ENCODE results near the gene KIZ.
"Not testable (repeated sequence)": the region's sequence is repeated elsewhere in the genome, so short reads cannot be mapped to it uniquely, and the experiment has no call there.

The KIZ gene

DNA sequence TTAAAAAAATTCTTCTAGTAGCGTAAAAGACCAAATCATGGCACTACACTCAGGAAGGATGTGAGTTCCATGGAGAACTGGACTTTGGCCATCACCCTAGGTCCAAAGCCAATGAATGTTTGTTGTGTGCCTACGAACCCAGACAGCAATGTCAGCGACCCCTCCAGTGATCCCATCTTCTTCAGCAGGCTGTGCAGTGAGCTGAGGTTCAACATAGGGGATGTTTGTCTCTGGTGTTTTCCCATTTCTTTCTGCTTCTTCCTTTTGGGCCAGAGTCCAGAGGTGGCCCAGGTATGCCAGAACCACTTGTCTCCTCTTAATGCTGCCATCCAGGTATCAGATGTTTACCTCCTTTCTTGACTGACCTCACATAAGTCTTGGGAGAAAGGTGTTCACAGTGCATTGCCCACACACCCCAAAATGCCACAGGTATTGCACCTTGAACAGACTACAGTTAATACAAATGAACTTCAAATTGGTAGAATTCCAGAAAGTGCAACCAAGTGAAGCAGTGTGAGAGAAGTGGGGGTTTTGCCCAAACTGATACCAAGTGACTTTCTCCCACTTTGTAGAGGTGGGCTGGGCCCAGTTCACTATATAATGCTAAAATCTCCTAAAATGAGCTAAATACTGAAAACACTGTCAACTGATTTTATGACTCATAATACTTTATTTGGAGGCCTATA is 14.1 kb downstream of the KIZ start:
- no peak for DNase-seq (ENCODE audit: low read depth)

DNA sequence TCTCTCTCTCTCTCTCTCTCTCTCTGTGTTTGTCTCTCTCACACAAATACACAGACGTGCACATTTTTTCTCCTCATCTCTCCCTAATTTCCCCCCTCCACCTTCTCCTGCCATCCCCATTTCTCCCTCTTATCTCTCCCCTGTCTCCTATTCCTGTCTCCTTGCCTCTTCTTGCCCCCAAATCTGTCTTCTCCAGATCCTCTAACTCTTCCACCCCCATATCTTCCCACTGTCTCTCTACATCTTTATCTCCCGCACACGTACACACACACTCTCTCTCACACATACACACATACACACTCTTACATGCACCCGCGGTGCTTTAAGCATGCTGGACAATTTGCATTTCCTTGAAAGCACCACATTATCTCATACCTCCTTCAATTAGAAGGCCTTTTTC is 15.9 kb downstream of the KIZ start:
- DNase-seq (ENCODE audit: low read depth) = no peak

DNA sequence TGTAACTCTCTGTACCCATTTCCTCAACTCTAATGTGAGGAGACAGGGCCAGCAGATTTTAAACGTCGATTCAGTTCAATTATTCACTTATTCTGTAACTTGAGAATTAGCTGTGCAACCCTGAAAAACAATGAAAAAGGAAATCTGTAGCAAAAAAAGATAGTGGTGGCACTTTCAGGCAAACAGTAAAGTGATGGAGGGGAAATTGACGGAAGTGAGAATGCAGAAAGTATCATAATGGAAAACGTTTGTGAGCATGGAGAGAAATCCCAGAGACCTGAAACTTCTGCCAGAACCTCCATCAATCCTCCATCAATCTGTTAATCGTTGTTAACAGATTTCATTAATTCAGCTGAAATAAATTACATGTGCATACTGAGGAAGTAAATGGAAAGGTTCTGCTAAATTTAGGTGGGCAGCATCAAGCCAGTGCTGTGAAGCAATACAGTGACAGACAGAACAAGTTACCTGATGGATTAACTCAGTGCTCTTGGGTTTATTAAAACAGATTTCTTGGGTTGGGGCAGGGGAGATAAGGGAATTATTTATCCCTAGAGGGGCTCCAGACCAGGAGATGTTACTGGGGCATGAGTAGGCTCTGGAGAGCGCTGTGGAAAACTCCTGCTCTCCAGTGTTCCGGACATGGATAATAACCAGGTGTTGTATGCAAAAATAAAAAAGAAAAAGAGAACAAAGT is 17.5 kb downstream of the KIZ start:
- no peak for DNase-seq (ENCODE audit: low read depth)

DNA sequence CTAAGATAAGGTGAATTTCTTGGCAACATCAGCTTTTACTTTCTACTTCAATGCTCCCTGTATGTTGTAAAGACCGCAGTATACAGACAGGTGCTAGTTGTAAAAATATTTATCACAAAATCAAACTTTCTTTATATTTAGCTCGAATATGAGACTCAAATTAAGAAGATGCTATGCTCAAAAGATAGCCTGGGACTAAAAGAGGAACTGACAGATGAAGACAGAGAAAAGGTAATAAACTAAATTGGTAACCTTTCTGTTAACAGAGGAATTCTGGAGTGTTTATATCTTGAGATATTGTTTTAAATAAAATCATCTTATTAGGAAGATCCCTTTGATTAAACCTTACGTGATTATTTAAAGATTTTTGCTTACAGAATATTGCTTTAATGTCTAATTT is 19.5 kb downstream of the KIZ start:
- no peak for DNase-seq (ENCODE audit: low read depth)

DNA sequence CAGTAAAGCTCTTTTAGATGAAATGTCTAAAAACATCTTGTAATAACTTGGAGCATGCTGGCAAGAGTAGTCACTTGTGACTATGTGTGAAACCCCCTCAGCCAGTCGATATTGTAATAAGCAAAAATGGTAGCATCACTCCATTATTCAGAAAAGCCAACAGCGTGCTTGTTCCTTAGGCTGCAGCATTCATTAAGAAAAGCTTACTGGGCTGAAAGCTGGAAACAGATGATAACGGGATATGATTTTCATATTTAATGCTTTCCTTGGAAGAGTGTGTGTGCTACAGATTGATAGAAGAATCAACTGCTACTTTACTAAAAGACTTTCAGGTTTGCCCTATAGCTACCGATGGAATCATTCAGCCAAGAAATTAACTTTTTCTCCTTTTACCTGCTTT is 20.3 kb downstream of the KIZ start:
- DNase-seq (ENCODE audit: low read depth) = no peak

DNA sequence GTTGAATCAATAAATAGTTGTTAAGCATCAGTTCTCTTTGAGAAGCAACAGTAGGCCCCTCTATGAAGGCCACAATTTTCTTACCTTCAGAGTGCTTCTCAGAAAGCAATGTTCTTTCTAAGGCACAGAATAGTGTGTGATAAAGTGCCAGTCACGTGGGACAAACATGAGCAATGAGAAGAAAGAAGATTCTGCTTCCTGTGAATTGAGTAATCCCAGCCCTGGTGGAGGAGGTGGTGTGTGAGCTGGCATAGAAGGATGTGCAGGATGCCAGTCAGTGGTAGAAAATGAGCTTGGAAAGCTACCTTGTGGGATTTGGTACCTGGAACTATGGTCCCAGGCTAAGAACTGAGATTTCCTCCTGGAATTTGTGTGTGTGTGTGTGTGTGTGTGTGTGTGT is 21.7 kb downstream of the KIZ start:
- DNase-seq (ENCODE audit: low read depth) = no peak

DNA sequence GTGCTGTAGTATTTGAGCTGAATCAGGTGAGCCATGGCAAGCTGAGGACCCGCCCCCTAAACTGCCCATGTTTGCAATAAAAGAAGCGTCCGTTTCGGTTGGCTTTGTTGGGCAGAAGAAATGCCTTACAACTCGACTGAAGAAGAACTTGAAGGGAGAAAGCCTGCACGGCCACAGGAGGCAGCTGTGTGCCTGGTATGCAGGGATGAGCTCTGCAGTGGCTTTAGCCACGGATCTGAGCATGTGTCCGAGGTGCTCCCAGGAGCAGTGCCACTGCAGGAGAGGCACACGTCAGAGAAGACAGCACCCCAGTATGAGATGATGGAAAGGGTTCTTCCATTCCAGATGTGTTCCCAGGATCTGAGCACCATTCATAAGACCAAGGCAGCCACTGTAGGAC is 23.5 kb downstream of the KIZ start:
- DNase-seq (ENCODE audit: low read depth) = no peak

DNA sequence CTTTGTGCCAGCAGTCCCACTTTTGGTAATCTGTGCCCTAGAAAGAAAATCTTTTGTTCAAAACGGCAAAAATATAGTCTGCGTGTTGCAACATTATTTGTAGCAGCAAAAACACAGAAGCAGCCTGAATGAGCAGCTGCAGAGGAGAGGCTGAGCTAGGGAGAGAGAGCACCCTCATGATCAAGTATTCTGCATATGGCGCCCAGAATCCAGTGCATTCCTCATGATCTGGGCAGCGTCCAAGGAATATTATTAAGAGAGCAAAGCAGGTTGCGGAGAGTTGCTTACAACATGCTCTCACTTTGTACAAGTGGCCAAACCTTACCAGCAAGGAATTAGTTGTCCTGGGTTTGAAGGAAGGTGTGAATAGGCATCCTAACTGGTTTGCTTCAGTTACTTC is 25.9 kb downstream of the KIZ start:
- no peak for DNase-seq (ENCODE audit: low read depth)

DNA sequence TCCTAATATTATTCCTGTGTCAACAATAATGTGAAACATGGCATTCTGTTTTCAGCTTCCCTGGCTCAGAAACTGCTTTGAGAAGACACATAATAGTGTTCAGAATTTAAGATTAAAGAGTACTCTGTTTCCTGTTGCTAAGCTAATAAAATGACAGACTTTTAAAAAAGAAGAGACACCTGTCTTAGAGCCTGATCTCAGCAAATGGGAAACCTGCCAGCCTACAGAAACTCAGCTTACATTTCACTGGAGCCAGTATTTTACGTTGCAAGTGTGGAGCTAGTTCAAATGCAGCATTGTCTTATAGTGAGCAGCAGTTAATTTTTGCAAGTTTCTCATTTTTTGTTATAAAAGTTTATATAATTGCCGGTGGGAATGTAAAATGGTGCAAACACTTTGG is 28.8 kb downstream of the KIZ start:
- no peak for DNase-seq (ENCODE audit: low read depth)

DNA sequence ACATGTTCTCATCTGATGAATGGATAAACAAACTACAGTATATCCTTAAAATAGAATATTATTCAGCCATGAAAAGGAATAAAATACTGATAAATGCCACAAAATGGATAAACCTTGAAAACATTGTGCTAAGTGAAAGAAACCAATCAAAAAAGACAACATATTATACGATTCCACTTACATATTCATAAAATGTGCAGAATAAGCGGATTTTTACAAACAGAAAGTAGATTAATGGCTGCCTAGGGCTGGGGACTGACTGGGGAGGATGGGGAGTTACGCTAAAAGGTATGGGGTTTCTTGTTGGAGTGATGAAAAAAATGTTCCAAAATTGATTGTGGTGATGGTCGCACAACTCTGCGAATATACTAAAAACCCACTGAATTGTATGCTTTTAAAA is 29.4 kb downstream of the KIZ start:
- no peak for DNase-seq (ENCODE audit: low read depth)

DNA sequence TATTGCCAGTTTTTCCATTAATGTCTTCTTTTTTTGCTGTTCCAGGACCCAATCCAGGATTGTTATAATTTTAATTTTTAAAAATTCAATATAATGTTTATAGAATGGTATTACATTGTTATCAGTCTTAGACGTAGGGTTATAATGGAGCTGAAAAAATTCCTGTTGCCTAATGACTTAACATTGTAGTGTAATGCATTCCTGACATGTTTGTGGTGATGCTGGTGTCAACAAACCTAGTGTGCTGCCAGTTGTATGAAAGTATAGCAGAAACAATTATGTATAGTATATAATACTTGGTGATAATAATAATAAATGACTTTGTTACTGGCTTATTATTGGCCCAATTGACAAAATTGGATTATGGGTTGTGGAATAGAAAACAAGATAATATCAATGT is 30.4 kb downstream of the KIZ start:
- no peak for DNase-seq (ENCODE audit: low read depth)

DNA sequence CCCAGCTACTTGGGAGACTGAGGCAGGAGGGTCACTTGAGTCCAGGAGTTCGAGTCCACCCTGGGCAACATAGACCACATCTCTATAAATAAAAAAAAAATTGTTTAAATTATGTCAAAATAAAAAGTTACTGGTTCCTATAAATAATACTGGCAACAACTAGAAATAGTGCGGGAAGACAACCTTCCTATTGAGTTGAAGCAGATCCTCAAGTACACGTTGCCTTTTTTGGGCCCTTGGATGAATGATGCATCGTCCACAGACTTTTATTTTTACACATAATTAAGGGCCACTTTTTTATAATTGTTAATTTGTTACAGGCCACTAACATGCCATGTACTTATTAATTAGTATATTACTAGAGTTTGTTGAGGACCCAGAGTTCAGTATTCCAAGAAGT is 31.1 kb downstream of the KIZ start:
- no peak for DNase-seq (ENCODE audit: low read depth)

DNA sequence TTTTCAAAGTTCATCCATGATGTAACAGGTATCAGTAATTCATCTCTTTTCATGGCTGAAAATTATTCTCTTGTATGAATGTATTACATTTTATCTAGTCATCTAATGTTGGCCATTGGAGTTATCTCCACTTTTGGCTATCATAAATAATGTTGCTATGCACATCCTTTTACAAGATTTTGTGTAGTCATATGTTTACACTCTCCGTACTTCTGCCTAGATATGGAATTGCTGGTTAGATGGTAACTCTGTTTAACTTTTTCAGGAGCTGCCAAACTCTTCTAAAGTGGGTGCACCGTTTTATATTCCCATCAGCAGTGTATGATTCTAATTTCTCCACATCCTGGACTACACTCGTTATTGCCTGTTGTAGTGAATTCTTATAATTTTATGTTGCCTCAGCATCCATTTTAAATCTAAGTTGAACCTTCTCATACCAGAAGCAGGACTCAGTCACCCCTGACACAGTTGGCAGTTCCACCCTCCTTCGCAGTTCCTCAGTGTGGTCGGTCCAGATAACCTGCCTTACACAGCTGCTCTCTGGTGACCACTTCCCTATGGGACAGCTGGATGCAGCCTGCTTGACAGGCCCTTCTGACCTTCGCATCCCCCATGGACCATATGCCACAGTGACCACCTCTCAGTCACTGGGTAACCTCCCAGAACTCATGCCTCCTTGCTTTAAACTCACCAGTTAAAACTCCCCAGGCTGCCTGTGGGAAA is 33.9 kb downstream of the KIZ start:
- peak; percentile 61 for DNase-seq (ENCODE audit: low read depth)

DNA sequence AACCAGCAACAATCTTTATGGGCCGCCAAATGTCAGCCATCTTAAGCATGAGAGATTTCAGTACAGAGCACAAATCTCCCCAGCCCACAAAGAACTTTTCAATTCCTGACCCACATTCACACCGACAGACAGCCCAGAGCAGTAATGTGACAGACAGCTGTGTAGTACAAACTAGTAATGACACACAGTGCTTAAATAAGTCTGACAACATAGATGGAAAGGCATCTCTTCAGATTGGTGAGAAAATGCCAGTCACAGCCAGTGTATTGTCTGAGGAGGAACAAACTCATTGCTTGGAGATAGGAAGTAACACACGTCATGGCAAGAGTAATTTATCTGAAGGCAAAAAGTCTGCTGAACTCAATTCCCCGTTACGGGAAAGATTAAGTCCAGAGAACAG is 36.0 kb downstream of the KIZ start:
- no peak for DNase-seq (ENCODE audit: low read depth)

DNA sequence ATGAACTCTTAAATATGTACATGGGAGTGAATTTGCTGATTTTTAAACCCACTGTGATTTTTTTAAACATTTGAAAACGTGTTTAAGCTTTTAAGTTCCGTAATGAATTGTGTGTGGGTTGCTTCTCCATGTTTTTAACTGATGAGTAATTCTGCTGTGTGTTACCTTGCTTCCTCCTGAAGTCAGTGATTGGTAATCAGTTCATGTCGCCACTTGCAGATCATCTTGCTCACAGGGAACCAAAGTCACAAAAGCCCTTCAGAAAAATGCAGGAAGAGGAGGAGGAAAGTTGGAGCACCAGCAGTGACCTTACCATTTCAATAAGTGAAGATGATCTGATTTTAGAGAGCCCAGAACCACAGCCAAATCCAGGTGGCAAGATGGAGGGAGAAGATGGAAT is 36.7 kb downstream of the KIZ start:
- no peak for DNase-seq (ENCODE audit: low read depth)

DNA sequence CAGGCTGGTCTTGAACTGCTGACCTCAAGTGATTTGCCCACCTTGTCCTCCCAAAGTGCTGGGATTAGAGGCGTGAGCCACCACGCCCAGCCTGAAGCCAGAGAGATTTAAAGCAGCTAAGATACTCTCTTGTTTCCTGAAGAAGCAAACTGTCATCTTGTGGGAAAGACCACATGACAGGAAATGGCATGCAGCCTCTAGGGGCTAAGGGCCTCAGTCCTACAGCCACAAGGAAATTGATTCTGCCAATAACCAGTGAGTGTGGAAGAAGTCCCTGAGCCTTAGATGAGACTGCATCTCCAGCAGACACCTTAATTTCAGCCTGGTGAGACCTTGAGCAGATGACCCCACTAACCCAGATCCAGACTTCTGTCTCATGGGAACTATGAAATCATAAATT is 40.9 kb downstream of the KIZ start:
- DNase-seq (ENCODE audit: low read depth) = peak; percentile 24

DNA sequence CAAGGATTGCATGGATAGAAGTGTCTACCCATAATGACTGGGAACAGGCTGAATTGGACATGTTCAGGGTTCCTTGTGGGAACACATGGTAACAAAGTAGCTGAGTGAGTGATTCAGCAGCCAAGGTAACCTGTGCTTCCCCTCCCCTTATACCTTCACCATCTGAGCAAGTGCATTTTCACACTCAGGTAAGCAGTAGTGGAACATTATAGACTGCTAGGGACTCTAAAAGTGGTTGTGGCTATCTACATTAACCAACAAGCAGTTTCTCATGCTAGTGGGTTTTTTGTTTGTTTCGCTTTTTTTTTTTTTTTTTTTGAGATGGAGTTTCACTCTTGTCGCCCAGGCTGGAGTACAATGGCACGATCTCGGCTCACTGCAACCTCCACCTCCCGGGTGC is 41.4 kb downstream of the KIZ start:
- DNase-seq (ENCODE audit: low read depth) = no peak

DNA sequence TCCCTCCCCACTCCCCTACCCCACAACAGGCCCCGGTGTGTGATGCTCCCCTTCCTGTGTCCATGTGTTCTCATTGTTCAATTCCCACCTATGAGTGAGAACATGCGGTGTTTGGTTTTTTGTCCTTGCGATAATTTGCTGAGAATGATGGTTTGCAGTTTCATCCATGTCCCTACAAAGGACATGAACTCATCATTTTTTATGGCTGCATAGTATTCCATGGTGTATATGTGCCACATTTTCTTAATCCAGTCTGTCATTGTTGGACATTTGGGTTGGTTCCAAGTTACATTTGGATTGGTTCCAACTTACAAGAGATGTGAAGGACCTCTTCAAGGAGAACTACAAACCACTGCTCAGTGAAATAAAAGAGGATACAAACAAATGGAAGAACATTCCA is 42.2 kb downstream of the KIZ start:
- DNase-seq (ENCODE audit: low read depth) = not testable (repeated sequence)

DNA sequence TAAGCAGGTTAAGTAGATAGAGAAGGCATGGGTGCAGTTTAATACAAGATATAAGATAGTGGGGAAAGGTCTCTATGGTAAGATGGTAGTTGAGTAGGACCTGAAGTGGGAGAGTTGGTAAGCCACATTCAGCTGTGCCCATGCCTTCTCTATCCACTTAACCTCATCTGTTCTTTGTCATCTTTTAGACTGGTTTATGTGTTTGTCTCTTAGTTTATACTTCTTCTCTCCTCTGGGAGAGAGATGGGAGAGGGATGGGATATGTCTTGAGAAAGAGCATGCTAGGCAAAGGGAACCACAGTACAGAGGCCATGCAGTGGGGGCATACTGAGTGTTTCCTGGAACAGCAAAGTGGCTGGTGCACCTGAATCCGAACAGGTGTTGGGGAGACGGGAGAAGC is 46.7 kb downstream of the KIZ start:
- DNase-seq (ENCODE audit: low read depth) = no peak

DNA sequence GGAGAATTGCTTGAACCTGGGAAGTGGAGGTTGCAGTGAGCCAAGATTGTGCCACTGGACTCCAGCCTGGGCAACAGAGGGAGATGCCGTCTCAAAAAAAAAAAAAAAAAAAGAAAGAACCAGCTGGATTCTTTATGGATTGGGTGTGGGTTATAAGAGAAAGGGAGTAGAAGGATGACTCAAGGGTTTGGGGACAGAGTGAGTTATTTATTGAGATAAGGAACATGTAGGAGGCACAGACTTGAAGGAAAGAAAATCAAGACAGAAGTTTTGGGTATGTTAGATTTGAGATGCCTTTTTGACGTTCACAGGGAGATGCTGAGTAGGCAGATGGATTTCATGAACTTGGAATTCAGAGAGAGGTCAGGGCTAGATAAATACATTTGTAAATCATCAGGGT is 47.6 kb downstream of the KIZ start:
- no peak for DNase-seq (ENCODE audit: low read depth)

DNA sequence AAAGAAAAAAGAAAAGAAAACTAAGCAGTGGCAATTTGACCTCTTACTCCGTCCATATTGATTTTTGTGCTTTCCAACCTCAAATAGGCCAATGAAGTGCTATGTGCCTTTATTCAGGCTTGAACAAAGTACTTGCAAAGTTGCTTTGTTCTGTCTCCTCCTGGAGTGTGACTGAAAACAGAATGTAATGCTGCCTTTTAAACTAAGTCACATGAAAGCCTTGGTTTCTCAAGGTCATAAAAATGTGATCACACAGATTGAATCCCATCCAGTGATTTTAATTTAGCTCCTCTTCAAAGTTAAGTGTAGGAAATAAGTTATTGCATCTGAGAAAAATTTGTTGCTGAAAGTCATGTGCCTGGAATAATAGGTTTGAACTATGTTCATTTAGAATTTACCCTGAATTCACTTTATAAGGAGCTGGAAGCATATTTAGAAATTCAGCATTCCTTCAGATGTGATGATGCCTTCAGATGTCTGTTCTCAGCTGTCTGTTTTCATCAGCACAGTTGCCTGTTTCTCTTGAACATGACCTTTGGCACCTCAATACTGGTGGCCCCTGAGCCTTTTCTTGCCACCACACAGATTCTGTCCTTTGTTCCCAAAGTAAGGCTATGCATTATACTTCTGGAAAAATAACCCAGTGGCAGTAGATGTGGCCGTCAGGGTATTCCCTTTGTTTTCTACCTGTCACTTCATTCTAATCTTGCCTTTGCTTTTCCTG is 48.8 kb downstream of the KIZ start:
- no peak for DNase-seq (ENCODE audit: low read depth)

DNA sequence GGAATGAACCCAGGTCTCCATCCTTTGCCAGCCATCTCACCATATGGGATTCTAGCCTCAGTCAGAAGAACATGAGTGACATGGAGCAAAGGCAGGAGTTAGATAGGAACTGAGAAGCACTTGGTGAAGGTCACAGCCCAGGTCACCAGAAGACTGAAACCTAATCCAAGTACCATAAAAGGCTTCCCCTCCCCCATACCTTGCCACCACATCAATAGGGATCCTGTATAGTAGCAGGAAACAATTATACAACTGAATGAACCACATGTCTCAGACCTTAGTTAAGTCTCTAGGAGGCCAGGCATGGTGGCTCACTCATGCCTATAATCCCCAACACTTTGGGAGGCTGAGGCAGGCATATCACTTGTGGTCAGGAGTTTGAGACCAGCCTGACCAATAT is 49.6 kb downstream of the KIZ start:
- DNase-seq (ENCODE audit: low read depth) = no peak

DNA sequence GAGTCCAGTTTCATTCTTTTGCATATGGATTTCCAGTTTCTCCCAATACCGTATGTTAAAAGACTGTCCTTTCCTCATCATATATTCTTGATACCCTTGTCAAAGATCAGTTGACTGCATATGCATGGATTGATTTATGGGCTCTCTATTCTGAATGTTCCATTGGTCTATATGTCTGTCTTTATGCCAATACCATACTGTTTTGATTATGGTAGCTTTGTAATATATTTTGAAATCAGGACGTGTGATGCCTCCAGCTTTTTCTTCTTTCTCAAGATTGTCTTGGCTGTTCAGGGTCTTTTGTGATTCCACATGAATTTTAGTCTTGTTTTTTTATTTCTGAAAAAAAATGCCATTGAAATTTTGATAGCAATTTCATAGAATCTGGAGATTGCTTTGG is 51.9 kb downstream of the KIZ start:
- no peak for DNase-seq (ENCODE audit: low read depth)

Data from CMK (cell line).